ENCODE data around the gene PDPN.
"Not testable (repeated sequence)": the region's sequence is repeated elsewhere in the genome, so short reads cannot be mapped to it uniquely, and the experiment has no call there.

Gene PDPN

DNA sequence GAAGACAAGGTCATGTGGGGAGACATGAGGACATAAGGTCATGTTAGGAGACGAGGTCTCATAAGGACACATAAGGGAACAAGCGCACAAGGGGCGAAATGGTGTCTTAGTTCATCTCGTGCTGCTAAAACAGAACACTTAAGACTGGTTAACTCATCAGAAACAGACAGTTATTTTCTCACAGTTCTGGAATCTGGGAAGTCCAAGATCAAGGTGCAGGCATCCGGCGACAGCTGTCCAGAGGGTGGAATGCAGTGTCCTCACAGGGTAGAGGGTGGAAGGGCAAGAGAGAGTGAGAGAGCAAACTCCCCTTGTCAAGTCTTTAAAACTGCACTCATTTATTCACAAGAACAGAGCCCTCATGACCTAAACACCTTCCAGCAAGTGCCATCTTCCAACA, 34.6 kb upstream of the PDPN start:
- H3K9ac ChIP-seq (ENCODE audit: low read depth, low read length), result no peak overlapping the region
- no peak overlapping the region for H3K4me3 ChIP-seq (ENCODE audit: low read depth, low read length)
- no peaks in the 10 kb centered on the region for H3K4me1 ChIP-seq (ENCODE audit: control insufficient read depth, insufficient read depth, low read length)
- no peaks in the 10 kb centered on the region for H3K9me3 ChIP-seq (ENCODE audit: control insufficient read depth, insufficient read depth, low read length)
- H3K27me3 ChIP-seq (ENCODE audit: control insufficient read depth, insufficient read depth, low read length), result no peaks in the 10 kb centered on the region
- no peaks in the 10 kb centered on the region for H3K36me3 ChIP-seq (ENCODE audit: control insufficient read depth, insufficient read depth, low read length)
- no peak overlapping the region for H3K27ac ChIP-seq (ENCODE audit: low read depth, low read length)

GRCh38 chr1:13549521-13549920, 34.1 kb upstream of the PDPN start:
- no peak overlapping the region for H3K4me3 ChIP-seq (ENCODE audit: low read depth, low read length)
- no peaks in the 10 kb centered on the region for H3K27me3 ChIP-seq (ENCODE audit: control insufficient read depth, insufficient read depth, low read length)
- H3K36me3 ChIP-seq (ENCODE audit: control insufficient read depth, insufficient read depth, low read length), result no peaks in the 10 kb centered on the region
- no peak overlapping the region for H3K9ac ChIP-seq (ENCODE audit: low read depth, low read length)
- H3K9me3 ChIP-seq (ENCODE audit: control insufficient read depth, insufficient read depth, low read length), result no peaks in the 10 kb centered on the region
- H3K4me1 ChIP-seq (ENCODE audit: control insufficient read depth, insufficient read depth, low read length), result no peaks in the 10 kb centered on the region
- H3K27ac ChIP-seq (ENCODE audit: low read depth, low read length), result no peak overlapping the region

- H3K36me3 ChIP-seq (ENCODE audit: control insufficient read depth, insufficient read depth, low read length), result no peaks in the 10 kb centered on the region
- H3K4me3 ChIP-seq (ENCODE audit: low read depth, low read length), result no peak overlapping the region
- H3K27ac ChIP-seq (ENCODE audit: low read depth, low read length), result no peak overlapping the region
- H3K9ac ChIP-seq (ENCODE audit: low read depth, low read length), result no peak overlapping the region
- H3K9me3 ChIP-seq (ENCODE audit: control insufficient read depth, insufficient read depth, low read length), result no peaks in the 10 kb centered on the region
- no peaks in the 10 kb centered on the region for H3K4me1 ChIP-seq (ENCODE audit: control insufficient read depth, insufficient read depth, low read length)
- no peaks in the 10 kb centered on the region for H3K27me3 ChIP-seq (ENCODE audit: control insufficient read depth, insufficient read depth, low read length)
Measured at GRCh38 chr1:13550663-13551062, 33.0 kb upstream of the PDPN start.

DNA sequence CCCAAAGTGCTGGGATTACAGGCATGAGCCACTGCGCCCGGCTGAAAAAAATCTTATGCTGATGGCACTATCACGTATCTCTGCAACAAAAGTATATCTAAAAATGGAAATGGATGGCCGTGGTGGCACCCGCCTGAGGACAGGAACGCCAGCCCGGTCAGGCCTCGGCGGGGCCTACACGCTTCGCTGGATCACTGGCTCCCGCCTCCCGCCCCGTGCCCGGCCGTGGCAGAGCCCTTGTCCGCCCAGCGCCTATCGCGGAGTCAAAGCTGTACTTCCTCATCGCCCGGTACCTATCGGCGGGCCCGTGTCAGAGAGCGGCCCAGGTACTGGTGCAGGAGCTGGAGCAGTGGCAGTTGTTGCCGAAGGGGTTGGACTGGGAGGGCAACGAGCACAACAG, 28.8 kb upstream of the PDPN start:
- H3K36me3 ChIP-seq (ENCODE audit: control insufficient read depth, insufficient read depth, low read length), result no peaks in the 10 kb centered on the region
- H3K27me3 ChIP-seq (ENCODE audit: control insufficient read depth, insufficient read depth, low read length), result no peaks in the 10 kb centered on the region
- H3K9ac ChIP-seq (ENCODE audit: low read depth, low read length), result no peak overlapping the region
- no peak overlapping the region for H3K27ac ChIP-seq (ENCODE audit: low read depth, low read length)
- H3K4me3 ChIP-seq (ENCODE audit: low read depth, low read length), result no peak overlapping the region
- H3K9me3 ChIP-seq (ENCODE audit: control insufficient read depth, insufficient read depth, low read length), result no peaks in the 10 kb centered on the region
- H3K4me1 ChIP-seq (ENCODE audit: control insufficient read depth, insufficient read depth, low read length), result no peaks in the 10 kb centered on the region

DNA sequence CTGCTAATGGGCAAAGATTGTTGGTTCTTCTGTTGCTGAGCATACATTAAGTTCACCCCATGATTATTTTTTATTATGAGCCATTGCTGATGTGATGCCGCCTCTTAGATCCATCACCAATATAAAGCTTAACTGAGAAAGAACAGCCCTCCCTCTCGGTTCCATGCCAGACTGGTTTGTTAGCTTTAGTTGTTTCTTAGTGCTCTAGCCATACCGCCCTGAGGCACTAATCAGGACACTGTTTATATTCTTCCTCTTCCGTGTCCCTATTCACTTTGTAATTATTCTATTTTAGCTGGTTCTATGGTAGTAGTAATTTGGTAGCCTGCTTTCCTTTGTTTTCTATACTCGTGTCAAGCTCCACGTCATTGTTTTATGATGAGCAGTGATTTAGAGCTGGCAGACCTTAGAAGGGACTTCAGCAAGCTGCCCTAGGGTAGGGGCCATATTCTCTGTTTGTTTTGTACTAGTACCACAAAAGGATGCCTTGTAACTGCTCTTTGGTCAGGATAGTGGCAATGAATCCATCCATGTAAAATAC, 27.3 kb upstream of the PDPN start:
- no peaks in the 10 kb centered on the region for H3K4me1 ChIP-seq (ENCODE audit: control insufficient read depth, insufficient read depth, low read length)
- no peak overlapping the region for H3K4me3 ChIP-seq (ENCODE audit: low read depth, low read length)
- H3K27ac ChIP-seq (ENCODE audit: low read depth, low read length), result no peak overlapping the region
- H3K9me3 ChIP-seq (ENCODE audit: control insufficient read depth, insufficient read depth, low read length), result no peaks in the 10 kb centered on the region
- H3K27me3 ChIP-seq (ENCODE audit: control insufficient read depth, insufficient read depth, low read length), result peaks cover 4% of the 10 kb centered on the region; the same call in 1 of the 2 replicates
- no peaks in the 10 kb centered on the region for H3K36me3 ChIP-seq (ENCODE audit: control insufficient read depth, insufficient read depth, low read length)
- no peak overlapping the region for H3K9ac ChIP-seq (ENCODE audit: low read depth, low read length)

DNA sequence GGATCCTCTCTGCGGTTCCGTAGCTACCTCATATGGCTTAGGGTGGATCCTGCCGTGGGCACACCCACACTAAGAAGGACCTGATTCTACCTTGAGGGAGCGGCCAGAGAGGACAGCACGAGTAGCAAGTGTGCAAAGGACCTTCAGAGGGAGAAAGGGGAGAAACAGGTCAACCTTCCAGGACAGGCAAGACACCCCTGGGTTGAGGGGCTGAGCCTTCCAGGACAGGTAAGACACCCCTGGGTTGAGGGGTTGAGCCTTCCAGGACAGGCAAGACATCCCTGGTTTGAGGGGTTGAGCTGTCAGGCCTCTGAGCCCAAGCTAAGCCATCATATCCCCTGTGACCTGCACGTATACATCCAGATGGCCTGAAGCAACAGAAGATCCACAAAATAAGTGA, 23.1 kb upstream of the PDPN start:
- peaks cover 4% of the 10 kb centered on the region; the same call in 1 of the 2 replicates for H3K27me3 ChIP-seq (ENCODE audit: control insufficient read depth, insufficient read depth, low read length)
- H3K27ac ChIP-seq (ENCODE audit: low read depth, low read length), result no peak overlapping the region
- H3K4me3 ChIP-seq (ENCODE audit: low read depth, low read length), result no peak overlapping the region
- no peaks in the 10 kb centered on the region for H3K9me3 ChIP-seq (ENCODE audit: control insufficient read depth, insufficient read depth, low read length)
- no peak overlapping the region for H3K9ac ChIP-seq (ENCODE audit: low read depth, low read length)
- no peaks in the 10 kb centered on the region for H3K4me1 ChIP-seq (ENCODE audit: control insufficient read depth, insufficient read depth, low read length)
- H3K36me3 ChIP-seq (ENCODE audit: control insufficient read depth, insufficient read depth, low read length), result no peaks in the 10 kb centered on the region

DNA sequence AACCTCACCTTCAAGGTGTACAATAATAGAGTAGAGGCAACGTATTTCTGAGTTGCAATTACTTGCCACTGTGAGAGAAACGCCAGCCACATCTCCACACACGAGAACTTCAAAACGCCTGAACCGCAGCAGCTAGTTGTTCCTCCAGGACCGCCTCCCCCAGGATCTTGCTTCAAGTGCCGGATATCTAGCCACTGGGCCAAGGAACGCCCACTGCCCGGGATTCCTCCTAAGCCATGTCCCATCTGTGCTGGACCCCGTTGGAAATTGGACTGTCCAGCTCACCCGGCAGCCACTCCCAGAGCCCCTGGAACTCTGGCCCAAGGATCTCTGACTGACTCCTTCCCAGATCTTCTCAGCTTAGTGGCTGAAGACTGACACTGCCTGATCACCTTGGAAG, 20.7 kb upstream of the PDPN start:
- H3K4me3 ChIP-seq (ENCODE audit: low read depth, low read length); H3K9me3 ChIP-seq (ENCODE audit: control insufficient read depth, insufficient read depth, low read length); H3K4me1 ChIP-seq (ENCODE audit: control insufficient read depth, insufficient read depth, low read length); H3K27me3 ChIP-seq (ENCODE audit: control insufficient read depth, insufficient read depth, low read length); H3K36me3 ChIP-seq (ENCODE audit: control insufficient read depth, insufficient read depth, low read length); H3K27ac ChIP-seq (ENCODE audit: low read depth, low read length); H3K9ac ChIP-seq (ENCODE audit: low read depth, low read length): not testable (repeated sequence)

DNA sequence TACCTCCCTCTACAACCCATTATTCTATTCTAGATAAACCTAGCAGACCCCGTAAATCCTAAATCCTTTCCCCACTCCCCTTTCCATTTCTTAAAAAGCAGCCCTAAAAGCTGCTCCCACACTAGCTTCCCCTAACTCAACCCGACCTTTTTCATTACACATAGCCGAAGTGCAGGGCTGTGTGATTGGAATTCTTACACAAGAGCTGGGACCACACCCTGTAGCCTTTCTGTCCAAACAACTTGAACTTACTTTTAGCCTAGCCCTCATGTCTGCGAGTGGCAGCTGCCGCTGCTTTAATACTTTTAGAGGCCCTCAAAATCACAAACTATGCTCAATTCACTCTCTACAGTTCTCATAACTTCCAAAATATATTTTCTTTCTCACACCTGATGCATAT, 19.6 kb upstream of the PDPN start:
- Histone ChIP-seq H3K27ac (ENCODE audit: low read depth, low read length) (no peak overlapping the region), H3K9ac (ENCODE audit: low read depth, low read length) (no peak overlapping the region), H3K4me1 (ENCODE audit: control insufficient read depth, insufficient read depth, low read length) (no peaks in the 10 kb centered on the region), H3K9me3 (ENCODE audit: control insufficient read depth, insufficient read depth, low read length) (no peaks in the 10 kb centered on the region), H3K4me3 (ENCODE audit: low read depth, low read length) (no peak overlapping the region), H3K36me3 (ENCODE audit: control insufficient read depth, insufficient read depth, low read length) (no peaks in the 10 kb centered on the region), H3K27me3 (ENCODE audit: control insufficient read depth, insufficient read depth, low read length) (peaks cover 4% of the 10 kb centered on the region; the same call in 1 of the 2 replicates)

- not testable (repeated sequence) for H3K36me3 ChIP-seq (ENCODE audit: control insufficient read depth, insufficient read depth, low read length); H3K9me3 ChIP-seq (ENCODE audit: control insufficient read depth, insufficient read depth, low read length); H3K27ac ChIP-seq (ENCODE audit: low read depth, low read length); H3K27me3 ChIP-seq (ENCODE audit: control insufficient read depth, insufficient read depth, low read length); H3K4me3 ChIP-seq (ENCODE audit: low read depth, low read length); H3K4me1 ChIP-seq (ENCODE audit: control insufficient read depth, insufficient read depth, low read length); H3K9ac ChIP-seq (ENCODE audit: low read depth, low read length)
Measured at GRCh38 chr1:13570435-13570834, 13.2 kb upstream of the PDPN start.

GRCh38 chr1:13570924-13571323, 12.7 kb upstream of the PDPN start:
- Histone ChIP-seq H3K27ac (ENCODE audit: low read depth, low read length) (no peak overlapping the region), H3K9ac (ENCODE audit: low read depth, low read length) (no peak overlapping the region), H3K36me3 (ENCODE audit: control insufficient read depth, insufficient read depth, low read length) (no peaks in the 10 kb centered on the region), H3K4me1 (ENCODE audit: control insufficient read depth, insufficient read depth, low read length) (no peaks in the 10 kb centered on the region), H3K27me3 (ENCODE audit: control insufficient read depth, insufficient read depth, low read length) (no peaks in the 10 kb centered on the region), H3K9me3 (ENCODE audit: control insufficient read depth, insufficient read depth, low read length) (no peaks in the 10 kb centered on the region), H3K4me3 (ENCODE audit: low read depth, low read length) (no peak overlapping the region)

DNA sequence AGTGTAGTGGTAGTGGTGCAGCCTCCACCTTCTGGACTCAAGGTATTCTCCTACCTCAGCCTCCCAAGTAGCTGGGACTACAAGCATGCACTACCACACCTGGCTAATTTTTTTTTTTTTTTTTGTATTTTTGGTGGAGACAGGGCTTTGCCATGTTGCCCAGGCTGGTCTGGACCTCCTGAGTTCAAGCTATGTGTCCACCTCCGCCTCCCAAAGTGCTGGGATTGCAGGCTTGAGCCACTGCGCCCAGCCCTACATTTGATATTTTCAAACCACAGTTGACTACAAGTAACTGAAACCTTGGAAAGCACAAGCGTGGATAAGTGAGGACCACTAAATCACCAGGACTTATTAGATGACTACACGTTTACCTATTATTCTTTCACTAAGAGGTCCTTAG, 10.0 kb upstream of the PDPN start:
- H3K9ac ChIP-seq (ENCODE audit: low read depth, low read length), result no peak overlapping the region
- no peaks in the 10 kb centered on the region for H3K27me3 ChIP-seq (ENCODE audit: control insufficient read depth, insufficient read depth, low read length)
- H3K36me3 ChIP-seq (ENCODE audit: control insufficient read depth, insufficient read depth, low read length), result no peaks in the 10 kb centered on the region
- no peak overlapping the region for H3K27ac ChIP-seq (ENCODE audit: low read depth, low read length)
- no peaks in the 10 kb centered on the region for H3K4me1 ChIP-seq (ENCODE audit: control insufficient read depth, insufficient read depth, low read length)
- H3K4me3 ChIP-seq (ENCODE audit: low read depth, low read length), result no peak overlapping the region
- H3K9me3 ChIP-seq (ENCODE audit: control insufficient read depth, insufficient read depth, low read length), result no peaks in the 10 kb centered on the region

GRCh38 chr1:13576926-13577325, 6.7 kb upstream of the PDPN start:
- H3K9me3 ChIP-seq (ENCODE audit: control insufficient read depth, insufficient read depth, low read length), result no peaks in the 10 kb centered on the region
- H3K9ac ChIP-seq (ENCODE audit: low read depth, low read length), result no peak overlapping the region
- H3K4me3 ChIP-seq (ENCODE audit: low read depth, low read length), result no peak overlapping the region
- no peaks in the 10 kb centered on the region for H3K36me3 ChIP-seq (ENCODE audit: control insufficient read depth, insufficient read depth, low read length)
- H3K27ac ChIP-seq (ENCODE audit: low read depth, low read length), result no peak overlapping the region
- H3K27me3 ChIP-seq (ENCODE audit: control insufficient read depth, insufficient read depth, low read length), result peaks cover 5% of the 10 kb centered on the region; the same call in 1 of the 2 replicates
- H3K4me1 ChIP-seq (ENCODE audit: control insufficient read depth, insufficient read depth, low read length), result peaks cover 10% of the 10 kb centered on the region

All from HUES48 (cell line).